Testis (tissue), 3 donors: ENCODE results near the gene PRMT6. TPM values are rescaled to one million over a fixed set of nuclear protein-coding genes. Genes with fewer than 3 reads are reported as not detected.
"Not testable (repeated sequence)": the region's sequence is repeated elsewhere in the genome, so short reads cannot be mapped to it uniquely, and the experiment has no call there.

Experiments used
- DNase-seq: peaks from one replicate; pipeline ENCODE4 v3.0.0-alpha.2; 2019
- H3K27ac ChIP-seq, 2 donors: fragments of 200-600 bp; sonication (generic); one replicate each; pipeline ENCODE4 v1.5.1; 2019
- H3K27me3 ChIP-seq: fragments of 200-600 bp; sonication (generic); one replicate; pipeline ENCODE4 v1.5.1; 2019
- H3K36me3 ChIP-seq: fragments of 200-600 bp; sonication (generic); one replicate; pipeline ENCODE4 v1.5.1; 2017; ENCODE audit warnings: low read depth; ENCODE audit errors: missing control alignments
- H3K4me1 ChIP-seq: fragments of 200-600 bp; sonication (generic); one replicate; pipeline ENCODE4 v1.5.1; 2019
- H3K4me3 ChIP-seq, 2 donors: fragments of 200-600 bp; sonication (generic); one replicate each; pipeline ENCODE4 v1.5.1; 2017 to 2019
- H3K9me3 ChIP-seq: fragments of 200-600 bp; sonication (generic); one replicate; pipeline ENCODE4 v1.5.1; 2017
- POLR2A ChIP-seq: fragments of 450-650 bp; IDR thresholded peaks from one replicate; pipeline ENCODE4 v1.6.1; 2017; ENCODE audit warnings: antibody characterized with exemption, mild to moderate bottlenecking, moderate library complexity
- WGBS, 2 donors: methylation state at CpG; one replicate each; pipeline ENCODE4 v1.1.5; 2018; 5-methylcytosine and 5-hydroxymethylcytosine counted together
- intact Hi-C: fragments of 100-400 bp; cut with DNase I; formaldehyde crosslinking; loops from one replicate; pipeline ENCODE4 v1.15.1; 2023; ENCODE audit warnings: low total_unique reads
- polyA plus RNA-seq: library from polyadenylated mRNA; stranded (reverse); fragments of 350-450 nt; fragmentation: Illumina TruSeq; extraction: RNeasy Lipid Tissue Mini Kit (QIAGEN cat#74804); gene quantifications from one replicate; pipeline ENCODE4 v1.2.3, GENCODE V29; 2014; ENCODE audit warnings: low read depth, low replicate concordance; ENCODE audit not compliant: insufficient read depth
- total RNA-seq, 2 donors: library from RNA; depleted of rRNA; stranded (reverse); fragments of >200 nt; gene quantifications; one replicate each; pipeline ENCODE4 v1.2.3, GENCODE V29; 2016
- TF ChIP-seq, protein P1 (sequence below), 3 experiments: fragments of 450-650 bp in 2 of 3; fragments of 200-600 bp in 1 of 3; sonication (generic) in 1 of 3; IDR thresholded peaks; one replicate each; pipeline ENCODE4 v1.5.1; 2016 to 2019; ENCODE audit warnings: antibody characterized with exemption in 3 of 3, mild to moderate bottlenecking in 2 of 3, moderate library complexity in 1 of 3

Gene PRMT6
- total and polyA plus RNA-seq, 3 donors from 2014 or later: 16.2 to 26.0 (median 22.1) TPM

GRCh38 chr1:107051266-107051665, 5.2 kb upstream of the PRMT6 start:
- Histone ChIP-seq H3K36me3 (no peaks in the 10 kb centered on the region), H3K4me1 (no peaks in the 10 kb centered on the region), H3K9me3 (no peaks in the 10 kb centered on the region), H3K27me3 (no peaks in the 10 kb centered on the region), H3K4me3 (no peak overlapping the region), H3K27ac (no peak overlapping the region)
- intact Hi-C loops: no loop called here
- TF ChIP-seq, protein P1, sequence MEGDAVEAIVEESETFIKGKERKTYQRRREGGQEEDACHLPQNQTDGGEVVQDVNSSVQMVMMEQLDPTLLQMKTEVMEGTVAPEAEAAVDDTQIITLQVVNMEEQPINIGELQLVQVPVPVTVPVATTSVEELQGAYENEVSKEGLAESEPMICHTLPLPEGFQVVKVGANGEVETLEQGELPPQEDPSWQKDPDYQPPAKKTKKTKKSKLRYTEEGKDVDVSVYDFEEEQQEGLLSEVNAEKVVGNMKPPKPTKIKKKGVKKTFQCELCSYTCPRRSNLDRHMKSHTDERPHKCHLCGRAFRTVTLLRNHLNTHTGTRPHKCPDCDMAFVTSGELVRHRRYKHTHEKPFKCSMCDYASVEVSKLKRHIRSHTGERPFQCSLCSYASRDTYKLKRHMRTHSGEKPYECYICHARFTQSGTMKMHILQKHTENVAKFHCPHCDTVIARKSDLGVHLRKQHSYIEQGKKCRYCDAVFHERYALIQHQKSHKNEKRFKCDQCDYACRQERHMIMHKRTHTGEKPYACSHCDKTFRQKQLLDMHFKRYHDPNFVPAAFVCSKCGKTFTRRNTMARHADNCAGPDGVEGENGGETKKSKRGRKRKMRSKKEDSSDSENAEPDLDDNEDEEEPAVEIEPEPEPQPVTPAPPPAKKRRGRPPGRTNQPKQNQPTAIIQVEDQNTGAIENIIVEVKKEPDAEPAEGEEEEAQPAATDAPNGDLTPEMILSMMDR (IDR thresholded peaks at IDR 0.05): no peak
- TF ChIP-seq POLR2A: no peak
- WGBS, 2 donors: 92 to 93% methylated on average over 1 of the region's 1 CpG
- no peak for DNase-seq

DNA sequence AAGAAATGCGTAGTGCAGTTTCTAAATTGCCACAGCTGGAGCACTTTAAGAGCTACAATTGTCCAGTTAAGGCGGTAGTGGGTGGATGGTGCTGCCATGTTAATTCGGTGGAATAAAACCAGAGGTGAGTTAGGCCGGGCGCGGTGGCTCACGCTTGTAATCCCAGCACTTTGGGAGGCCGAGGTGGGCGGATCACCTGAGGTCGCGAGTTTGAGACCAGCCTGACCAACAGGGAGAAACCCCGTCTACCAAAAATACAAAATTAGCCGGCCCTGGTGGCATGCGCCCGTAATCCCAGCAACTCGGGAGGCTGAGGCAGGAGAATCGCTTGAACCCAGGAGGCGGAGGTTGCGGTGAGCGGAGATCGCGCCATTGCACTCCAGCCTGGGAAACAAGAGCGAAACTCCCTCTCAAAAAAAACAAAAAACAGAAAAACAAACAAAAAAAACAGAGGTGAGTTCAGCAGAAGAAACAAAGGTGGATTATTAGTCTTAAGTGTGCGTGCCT, 502 bp upstream of the PRMT6 start:
- Histone ChIP-seq H3K4me3 (peak overlapping the region; percentile 82), H3K27ac (peak overlapping the region; percentile 89 to 90)
- intact Hi-C loops, H3K9me3 ChIP-seq, H3K27me3 ChIP-seq, H3K4me1 ChIP-seq, H3K36me3 ChIP-seq: not testable (repeated sequence)
- WGBS, 2 donors: 51 to 67% methylated on average over 24 of the region's 24 CpGs
- DNase-seq: peak; percentile 20

GRCh38 chr1:107057197-107058133, 991 bp downstream of the PRMT6 start:
- TF ChIP-seq, protein P1 (IDR thresholded peaks at IDR 0.05): no peak
- TF ChIP-seq POLR2A: no peak
- 2 to 9% methylated on average over 16 to 54 of the region's 55 CpGs for WGBS, 2 donors
- Histone ChIP-seq H3K4me1 (peaks cover 9% of the 10 kb centered on the region), H3K36me3 (no peaks in the 10 kb centered on the region), H3K27me3 (no peaks in the 10 kb centered on the region), H3K9me3 (no peaks in the 10 kb centered on the region), H3K4me3 (peak overlapping the region; percentile 82), H3K27ac (peak overlapping the region; percentile 89 to 90)
- intact Hi-C loops: no loop called here
- DNase-seq: peak; percentile 78

GRCh38 chr1:107058245-107059032, 2.0 kb downstream of the PRMT6 start:
- H3K9me3 ChIP-seq: no peaks in the 10 kb centered on the region
- no peaks in the 10 kb centered on the region for H3K27me3 ChIP-seq
- H3K36me3 ChIP-seq: no peaks in the 10 kb centered on the region
- DNase-seq: no peak
- peak overlapping the region in 1 of 2 donors; percentile 82 for H3K4me3 ChIP-seq
- peaks cover 9% of the 10 kb centered on the region for H3K4me1 ChIP-seq
- no peak for TF ChIP-seq POLR2A
- TF ChIP-seq, protein P1 (IDR thresholded peaks at IDR 0.05): no peak
- intact Hi-C loops: no loop called here
- peak overlapping the region in 1 of 2 donors; percentile 90 for H3K27ac ChIP-seq
- WGBS, 2 donors: 51 to 58% methylated on average over 4 of the region's 4 CpGs

DNA sequence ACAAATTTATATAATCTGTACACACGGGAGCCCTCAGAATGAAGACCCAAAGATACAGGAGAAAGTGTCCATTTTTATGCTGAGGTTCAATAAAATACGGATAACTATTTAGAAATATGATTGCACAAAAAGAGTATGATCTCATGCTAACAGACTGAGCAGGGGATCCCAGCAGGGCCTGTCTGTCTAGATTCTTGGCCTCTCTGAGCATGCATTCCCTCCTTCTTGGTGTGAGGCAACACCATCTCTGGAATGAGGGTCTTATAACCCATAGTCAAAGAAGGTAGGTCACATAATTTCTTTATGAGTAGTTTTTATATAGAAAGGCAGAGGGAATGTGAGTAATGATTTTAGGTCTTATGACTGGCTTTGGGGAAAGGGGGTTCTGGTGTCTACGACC, 5.4 kb downstream of the PRMT6 start:
- intact Hi-C loops: no loop called here
- Histone ChIP-seq H3K27ac (no peak overlapping the region), H3K4me3 (no peak overlapping the region), H3K27me3 (no peaks in the 10 kb centered on the region), H3K4me1 (peaks cover 9% of the 10 kb centered on the region), H3K9me3 (no peaks in the 10 kb centered on the region), H3K36me3 (no peaks in the 10 kb centered on the region)
- no peak for DNase-seq
- 91% methylated on average over 3 of the region's 3 CpGs for WGBS, 2 donors
- TF ChIP-seq, protein P1 (IDR thresholded peaks at IDR 0.05): no peak
- no peak for TF ChIP-seq POLR2A
